ENCODE data around the gene IGLL1. TPM values are rescaled to one million over a fixed set of nuclear protein-coding genes. Genes with fewer than 3 reads are reported as not detected.
"Not testable (repeated sequence)": the region's sequence is repeated elsewhere in the genome, so short reads cannot be mapped to it uniquely, and the experiment has no call there.

IGLL1 gene
- total RNA-seq, 4 donors from 2014 or later = not detected

DNA sequence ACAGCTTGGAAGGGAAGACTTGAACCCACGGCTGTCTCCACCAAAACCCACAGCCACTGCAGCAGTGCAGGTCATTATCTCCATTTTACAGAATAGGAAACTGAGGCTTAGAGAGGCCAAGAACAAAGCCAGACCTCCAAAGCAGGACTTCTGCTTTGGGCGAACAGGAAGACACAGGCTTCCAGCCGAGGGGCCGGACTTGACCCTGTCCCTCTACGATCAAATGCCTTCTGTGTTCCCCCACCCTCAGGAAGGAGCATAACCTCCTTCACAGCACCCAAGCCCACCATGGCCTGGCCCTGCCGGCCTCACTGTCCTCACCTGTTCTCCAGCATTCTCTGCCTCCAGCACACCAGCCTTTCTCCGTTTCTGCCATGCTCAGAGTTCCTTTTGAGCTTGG, 15.8 kb downstream of the IGLL1 start:
- H3K4me1 ChIP-seq = peaks cover 13% of the 10 kb centered on the region
- H3K36me3 ChIP-seq = no peaks in the 10 kb centered on the region
- no peaks in the 10 kb centered on the region for H3K9me3 ChIP-seq
- 87% methylated on average over 7 of the region's 7 CpGs for WGBS
- H3K4me3 ChIP-seq = no peak overlapping the region
- TF ChIP-seq EP300 (IDR thresholded peaks at IDR 0.05) (no peak), POLR2AphosphoS5 (IDR thresholded peaks at IDR 0.05) (no peak), POLR2A (IDR thresholded peaks at IDR 0.05) (no peak)
- TF ChIP-seq, protein P1, sequence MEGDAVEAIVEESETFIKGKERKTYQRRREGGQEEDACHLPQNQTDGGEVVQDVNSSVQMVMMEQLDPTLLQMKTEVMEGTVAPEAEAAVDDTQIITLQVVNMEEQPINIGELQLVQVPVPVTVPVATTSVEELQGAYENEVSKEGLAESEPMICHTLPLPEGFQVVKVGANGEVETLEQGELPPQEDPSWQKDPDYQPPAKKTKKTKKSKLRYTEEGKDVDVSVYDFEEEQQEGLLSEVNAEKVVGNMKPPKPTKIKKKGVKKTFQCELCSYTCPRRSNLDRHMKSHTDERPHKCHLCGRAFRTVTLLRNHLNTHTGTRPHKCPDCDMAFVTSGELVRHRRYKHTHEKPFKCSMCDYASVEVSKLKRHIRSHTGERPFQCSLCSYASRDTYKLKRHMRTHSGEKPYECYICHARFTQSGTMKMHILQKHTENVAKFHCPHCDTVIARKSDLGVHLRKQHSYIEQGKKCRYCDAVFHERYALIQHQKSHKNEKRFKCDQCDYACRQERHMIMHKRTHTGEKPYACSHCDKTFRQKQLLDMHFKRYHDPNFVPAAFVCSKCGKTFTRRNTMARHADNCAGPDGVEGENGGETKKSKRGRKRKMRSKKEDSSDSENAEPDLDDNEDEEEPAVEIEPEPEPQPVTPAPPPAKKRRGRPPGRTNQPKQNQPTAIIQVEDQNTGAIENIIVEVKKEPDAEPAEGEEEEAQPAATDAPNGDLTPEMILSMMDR (IDR thresholded peaks at IDR 0.05) = no peak
- no peak for DNase-seq (ENCODE audit: low spot score in 2 of 2)
- H3K27ac ChIP-seq = no peak overlapping the region
- peaks cover 40% of the 10 kb centered on the region for H3K27me3 ChIP-seq

DNA sequence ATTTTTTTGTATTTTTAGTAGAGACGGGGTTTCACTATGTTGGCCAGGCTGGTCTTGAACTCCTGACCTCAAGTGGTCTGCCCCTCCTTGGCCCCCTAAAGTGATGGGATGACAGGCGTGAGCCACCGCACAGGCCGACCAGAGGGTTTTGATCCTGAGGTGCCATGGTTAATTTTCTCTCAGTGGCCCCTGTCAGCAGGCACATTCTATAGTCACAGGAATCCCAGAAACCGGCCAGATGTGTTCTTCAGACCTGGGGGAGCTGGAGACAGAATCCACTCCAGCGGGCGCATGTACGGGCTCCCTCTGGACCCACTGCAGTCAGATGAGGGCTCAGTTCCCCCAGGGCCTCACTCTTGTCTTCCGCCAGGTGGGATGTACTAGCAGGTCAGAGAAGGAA, 17.0 kb downstream of the IGLL1 start:
- Histone ChIP-seq H3K4me1 (peaks cover 13% of the 10 kb centered on the region), H3K27me3 (peaks cover 42% of the 10 kb centered on the region), H3K36me3 (no peaks in the 10 kb centered on the region), H3K4me3 (no peak overlapping the region), H3K27ac (no peak overlapping the region), H3K9me3 (no peaks in the 10 kb centered on the region)
- WGBS = 87% methylated on average over 8 of the region's 9 CpGs
- DNase-seq (ENCODE audit: low spot score in 2 of 2) = no peak
- TF ChIP-seq, protein P1 (IDR thresholded peaks at IDR 0.05) = no peak
- TF ChIP-seq EP300 (IDR thresholded peaks at IDR 0.05) (no peak), POLR2A (IDR thresholded peaks at IDR 0.05) (no peak), POLR2AphosphoS5 (IDR thresholded peaks at IDR 0.05) (no peak)

DNA sequence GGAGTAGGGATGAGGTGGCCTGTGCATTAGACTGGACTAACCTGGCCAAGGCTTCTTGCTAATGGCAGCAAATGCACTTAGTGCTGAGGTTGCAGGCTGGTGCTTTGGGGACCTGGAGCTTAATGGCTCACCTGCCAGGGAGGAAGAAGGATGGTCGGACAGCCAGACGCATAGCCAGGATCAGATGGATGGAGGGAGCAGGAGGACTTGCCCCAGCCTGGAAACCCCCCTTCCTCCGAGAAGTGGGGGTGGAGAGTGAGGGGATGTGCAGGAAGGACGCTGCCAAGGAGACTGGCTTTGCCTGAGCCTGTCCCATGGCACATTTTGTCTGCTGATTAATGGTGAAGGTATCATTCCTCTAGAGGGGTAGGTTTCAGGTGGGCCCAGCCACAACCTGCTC, 17.9 kb downstream of the IGLL1 start:
- Histone ChIP-seq H3K4me3 (no peak overlapping the region), H3K27me3 (peaks cover 43% of the 10 kb centered on the region), H3K27ac (no peak overlapping the region), H3K4me1 (peaks cover 13% of the 10 kb centered on the region), H3K9me3 (no peaks in the 10 kb centered on the region), H3K36me3 (no peaks in the 10 kb centered on the region)
- WGBS = 68% methylated on average over 4 of the region's 4 CpGs
- TF ChIP-seq POLR2AphosphoS5 (IDR thresholded peaks at IDR 0.05) (no peak), EP300 (IDR thresholded peaks at IDR 0.05) (no peak), POLR2A (IDR thresholded peaks at IDR 0.05) (no peak)
- TF ChIP-seq, protein P1 (IDR thresholded peaks at IDR 0.05) = no peak
- no peak for DNase-seq (ENCODE audit: low spot score in 2 of 2)

DNA sequence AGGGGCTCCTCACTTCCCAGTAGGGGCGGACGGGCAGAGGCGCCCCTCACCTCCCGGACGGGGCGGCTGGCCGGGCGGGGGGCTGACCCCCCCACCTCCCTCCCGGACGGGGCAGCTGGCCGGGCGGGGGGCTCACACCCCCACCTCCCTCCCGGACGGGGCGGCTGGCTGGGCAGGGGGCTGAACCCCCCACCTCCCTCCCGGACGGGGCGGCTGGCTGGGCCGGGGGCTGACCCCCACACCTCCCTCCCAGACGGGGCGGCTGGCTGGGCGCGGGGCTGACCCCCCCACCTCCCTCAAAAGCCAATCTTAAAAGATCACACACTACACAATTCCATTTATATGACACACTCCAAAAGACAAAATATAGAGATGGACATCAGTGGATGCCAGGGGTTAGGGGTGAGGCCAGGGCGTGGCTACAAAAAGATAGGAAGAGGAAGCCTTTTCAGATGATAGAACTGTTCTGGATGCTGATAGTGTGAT, 19.0 kb downstream of the IGLL1 start:
- H3K27me3 ChIP-seq = peaks cover 32% of the 10 kb centered on the region

DNA sequence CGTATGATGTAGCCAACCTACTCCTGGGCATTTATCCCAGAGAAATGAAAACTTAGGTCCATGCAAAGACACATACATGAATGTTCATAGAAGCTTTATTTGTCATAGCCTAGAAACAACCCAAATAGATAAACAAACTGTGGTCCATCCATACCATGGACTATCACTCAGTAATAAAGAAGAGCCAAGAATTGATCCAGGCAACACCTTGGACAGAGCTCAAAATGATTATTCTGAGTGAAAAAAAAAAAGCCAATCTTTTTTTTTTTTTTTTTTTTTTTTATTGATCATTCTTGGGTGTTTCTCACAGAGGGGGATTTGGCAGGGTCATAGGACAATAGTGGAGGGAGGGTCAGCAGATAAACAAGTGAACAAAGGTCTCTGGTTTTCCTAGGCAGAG, 19.9 kb downstream of the IGLL1 start:
- H3K4me1 ChIP-seq; H3K9me3 ChIP-seq; DNase-seq (ENCODE audit: low spot score in 2 of 2); H3K27ac ChIP-seq; H3K4me3 ChIP-seq; H3K36me3 ChIP-seq: not testable (repeated sequence)
- WGBS = 8% methylated on average over 1 of the region's 1 CpG
- H3K27me3 ChIP-seq = peaks cover 28% of the 10 kb centered on the region

More for the DNA sequence above, 19.0 kb downstream of the IGLL1 start:
- DNase-seq (ENCODE audit: low spot score in 2 of 2); H3K36me3 ChIP-seq; H3K27ac ChIP-seq; H3K4me3 ChIP-seq; H3K9me3 ChIP-seq; H3K4me1 ChIP-seq: not testable (repeated sequence)
- 91% methylated on average over 5 of the region's 24 CpGs for WGBS

DNA sequence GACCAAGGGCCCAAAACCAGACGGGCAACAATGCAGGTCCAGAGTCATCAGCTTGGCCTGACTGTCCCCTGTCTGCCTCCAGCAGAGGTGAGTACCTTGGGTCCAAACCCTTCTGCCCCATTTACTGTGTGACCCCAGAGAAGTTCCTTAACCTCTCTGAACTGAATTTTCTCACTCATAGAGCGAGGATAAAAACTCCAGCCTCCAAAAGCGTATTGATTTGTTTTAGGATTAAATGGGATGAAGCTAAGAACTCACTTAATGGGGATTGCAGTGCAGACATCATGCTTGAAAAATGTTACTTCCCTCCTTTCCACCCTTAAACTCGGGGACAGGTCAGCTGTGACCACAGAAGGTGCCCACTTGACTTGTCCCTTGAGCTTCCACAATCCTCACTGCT, 22.6 kb downstream of the IGLL1 start:
- Histone ChIP-seq H3K4me1 (no peaks in the 10 kb centered on the region), H3K27ac (no peak overlapping the region), H3K9me3 (no peaks in the 10 kb centered on the region), H3K36me3 (no peaks in the 10 kb centered on the region), H3K4me3 (no peak overlapping the region), H3K27me3 (peaks cover 35% of the 10 kb centered on the region)
- TF ChIP-seq POLR2A (IDR thresholded peaks at IDR 0.05) = no peak
- TF ChIP-seq POLR2AphosphoS5 (IDR thresholded peaks at IDR 0.05) = no peak
- TF ChIP-seq, protein P1 (IDR thresholded peaks at IDR 0.05) = no peak
- no peak for TF ChIP-seq EP300 (IDR thresholded peaks at IDR 0.05)
- DNase-seq (ENCODE audit: low spot score in 2 of 2) = peak; percentile 20 to 50
- WGBS = 91% methylated on average over 3 of the region's 4 CpGs
